Cortex of kidney (tissue), 1 donor: ENCODE data around the gene NPHP4.
"Not testable (repeated sequence)": the region's sequence is repeated elsewhere in the genome, so short reads cannot be mapped to it uniquely, and the experiment has no call there.

Experiments
- DNase-seq: peaks from one replicate; lab custom pipeline; 2025; lab: John Stamatoyannopoulos, UW

The NPHP4 gene

GRCh38 chr1:5855196-5855897 lies 136.9 kb downstream of the NPHP4 start:
- DNase-seq, result no peak

GRCh38 chr1:5854754-5855153 lies 137.5 kb downstream of the NPHP4 start:
- DNase-seq, result no peak

GRCh38 chr1:5853858-5854257 lies 138.4 kb downstream of the NPHP4 start:
- not testable (repeated sequence) for DNase-seq

GRCh38 chr1:5850503-5850902 lies 141.7 kb downstream of the NPHP4 start:
- no peak for DNase-seq

- DNase-seq, result no peak
These were observed 142.7 kb downstream of the NPHP4 start for GRCh38 chr1:5849550-5849949.

GRCh38 chr1:5847013-5847659 lies 145.1 kb downstream of the NPHP4 start:
- DNase-seq, result no peak

GRCh38 chr1:5845376-5845775 lies 146.8 kb downstream of the NPHP4 start:
- no peak for DNase-seq

GRCh38 chr1:5844442-5844841 lies 147.8 kb downstream of the NPHP4 start:
- DNase-seq, result no peak

GRCh38 chr1:5843521-5844096 lies 148.6 kb downstream of the NPHP4 start:
- no peak for DNase-seq

- DNase-seq, result no peak
These were observed 149.5 kb downstream of the NPHP4 start for GRCh38 chr1:5842679-5843078.

- DNase-seq, result no peak
These were observed 151.6 kb downstream of the NPHP4 start for GRCh38 chr1:5840551-5841001.

GRCh38 chr1:5839881-5840550 lies 152.2 kb downstream of the NPHP4 start:
- DNase-seq, result no peak

- no peak for DNase-seq
These were observed 152.9 kb downstream of the NPHP4 start for GRCh38 chr1:5839161-5839880.

- DNase-seq, result no peak
These were observed 154.1 kb downstream of the NPHP4 start for GRCh38 chr1:5837976-5838653.

- DNase-seq, result no peak
These were observed 155.3 kb downstream of the NPHP4 start for GRCh38 chr1:5836776-5837440.

GRCh38 chr1:5835179-5835562 lies 157.1 kb downstream of the NPHP4 start:
- no peak for DNase-seq

GRCh38 chr1:5834477-5835178 lies 157.6 kb downstream of the NPHP4 start:
- DNase-seq, result no peak

- DNase-seq, result no peak
These were observed 158.3 kb downstream of the NPHP4 start for GRCh38 chr1:5833911-5834310.

- no peak for DNase-seq
These were observed 159.0 kb downstream of the NPHP4 start for GRCh38 chr1:5832916-5833895.
